GM19099 (cell line): ENCODE results near the gene SNRPA.

Source experiments
- POLR2A ChIP-seq: IDR thresholded peaks from 3 replicates; pipeline ENCODE4 v1.6.1; 2011; ENCODE audit warnings: low read depth; ENCODE audit not compliant: insufficient read length; ENCODE audit errors: extremely low read depth

SNRPA gene

GRCh38 chr19:40810160-40810559 is 59.2 kb downstream of the SNRPA start:
- TF ChIP-seq POLR2A: no peak

GRCh38 chr19:40811478-40812341 is 60.7 kb downstream of the SNRPA start:
- TF ChIP-seq POLR2A: no peak

GRCh38 chr19:40813182-40813581 is 62.2 kb downstream of the SNRPA start:
- TF ChIP-seq POLR2A: no peak
